Panc1 (cell line): ENCODE data around the gene EPN1.

Experiments
- POLR2AphosphoS5 ChIP-seq: IDR thresholded peaks from 2 replicates; pipeline ENCODE4 v1.6.1; 2012; ENCODE audit warnings: mild to moderate bottlenecking, low read depth, low read length, moderate library complexity
- SIN3A ChIP-seq: IDR thresholded peaks from 2 replicates; pipeline ENCODE4 v1.6.1; 2012; ENCODE audit warnings: low read depth, mild to moderate bottlenecking, low read length, moderate library complexity, borderline replicate concordance; ENCODE audit not compliant: insufficient read depth
- TCF7L2 ChIP-seq: IDR thresholded peaks from 2 replicates; pipeline ENCODE4 v1.6.1; 2011; ENCODE audit warnings: mild to moderate bottlenecking, low read depth, low read length, inconsistent platforms
- TF ChIP-seq, protein P1 (sequence below): fragments of 450-650 bp; IDR thresholded peaks from 2 replicates; pipeline ENCODE4 v1.5.1; 2017; ENCODE audit warnings: mild to moderate bottlenecking
- TF ChIP-seq, protein P2 (sequence below), 2 experiments: IDR thresholded peaks; 2 replicates each; pipeline ENCODE4 v1.6.1; 2011 to 2012; ENCODE audit warnings: low read depth in 2 of 2, control low read depth in 1 of 2, low read length in 1 of 2, mild to moderate bottlenecking in 1 of 2, moderate library complexity in 1 of 2; ENCODE audit not compliant: insufficient read depth in 1 of 2

DNA sequence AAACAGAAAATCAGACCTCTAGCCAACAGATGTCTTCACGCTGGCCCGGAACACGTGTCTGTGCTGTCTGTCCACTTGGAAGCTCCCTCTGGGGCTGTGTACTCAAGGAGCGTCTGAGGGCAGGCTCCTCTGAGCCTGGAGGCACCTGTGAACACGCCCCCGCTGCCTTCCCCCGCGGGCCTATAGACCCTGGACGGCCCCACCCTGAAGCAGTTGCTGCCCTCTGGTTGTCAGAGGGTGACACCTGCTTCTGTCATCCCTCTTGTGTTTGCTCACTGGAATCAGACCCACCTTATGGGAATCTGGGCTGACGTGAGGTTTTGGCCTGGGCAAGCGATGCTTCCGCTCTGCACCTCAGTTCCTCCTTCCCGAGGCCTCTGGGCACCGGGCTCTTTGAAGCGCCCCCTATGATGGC, 19.2 kb downstream of the EPN1 start:
- TF ChIP-seq, protein P1, sequence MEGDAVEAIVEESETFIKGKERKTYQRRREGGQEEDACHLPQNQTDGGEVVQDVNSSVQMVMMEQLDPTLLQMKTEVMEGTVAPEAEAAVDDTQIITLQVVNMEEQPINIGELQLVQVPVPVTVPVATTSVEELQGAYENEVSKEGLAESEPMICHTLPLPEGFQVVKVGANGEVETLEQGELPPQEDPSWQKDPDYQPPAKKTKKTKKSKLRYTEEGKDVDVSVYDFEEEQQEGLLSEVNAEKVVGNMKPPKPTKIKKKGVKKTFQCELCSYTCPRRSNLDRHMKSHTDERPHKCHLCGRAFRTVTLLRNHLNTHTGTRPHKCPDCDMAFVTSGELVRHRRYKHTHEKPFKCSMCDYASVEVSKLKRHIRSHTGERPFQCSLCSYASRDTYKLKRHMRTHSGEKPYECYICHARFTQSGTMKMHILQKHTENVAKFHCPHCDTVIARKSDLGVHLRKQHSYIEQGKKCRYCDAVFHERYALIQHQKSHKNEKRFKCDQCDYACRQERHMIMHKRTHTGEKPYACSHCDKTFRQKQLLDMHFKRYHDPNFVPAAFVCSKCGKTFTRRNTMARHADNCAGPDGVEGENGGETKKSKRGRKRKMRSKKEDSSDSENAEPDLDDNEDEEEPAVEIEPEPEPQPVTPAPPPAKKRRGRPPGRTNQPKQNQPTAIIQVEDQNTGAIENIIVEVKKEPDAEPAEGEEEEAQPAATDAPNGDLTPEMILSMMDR = no peak
- TF ChIP-seq POLR2AphosphoS5 = no peak
- TF ChIP-seq, protein P2, sequence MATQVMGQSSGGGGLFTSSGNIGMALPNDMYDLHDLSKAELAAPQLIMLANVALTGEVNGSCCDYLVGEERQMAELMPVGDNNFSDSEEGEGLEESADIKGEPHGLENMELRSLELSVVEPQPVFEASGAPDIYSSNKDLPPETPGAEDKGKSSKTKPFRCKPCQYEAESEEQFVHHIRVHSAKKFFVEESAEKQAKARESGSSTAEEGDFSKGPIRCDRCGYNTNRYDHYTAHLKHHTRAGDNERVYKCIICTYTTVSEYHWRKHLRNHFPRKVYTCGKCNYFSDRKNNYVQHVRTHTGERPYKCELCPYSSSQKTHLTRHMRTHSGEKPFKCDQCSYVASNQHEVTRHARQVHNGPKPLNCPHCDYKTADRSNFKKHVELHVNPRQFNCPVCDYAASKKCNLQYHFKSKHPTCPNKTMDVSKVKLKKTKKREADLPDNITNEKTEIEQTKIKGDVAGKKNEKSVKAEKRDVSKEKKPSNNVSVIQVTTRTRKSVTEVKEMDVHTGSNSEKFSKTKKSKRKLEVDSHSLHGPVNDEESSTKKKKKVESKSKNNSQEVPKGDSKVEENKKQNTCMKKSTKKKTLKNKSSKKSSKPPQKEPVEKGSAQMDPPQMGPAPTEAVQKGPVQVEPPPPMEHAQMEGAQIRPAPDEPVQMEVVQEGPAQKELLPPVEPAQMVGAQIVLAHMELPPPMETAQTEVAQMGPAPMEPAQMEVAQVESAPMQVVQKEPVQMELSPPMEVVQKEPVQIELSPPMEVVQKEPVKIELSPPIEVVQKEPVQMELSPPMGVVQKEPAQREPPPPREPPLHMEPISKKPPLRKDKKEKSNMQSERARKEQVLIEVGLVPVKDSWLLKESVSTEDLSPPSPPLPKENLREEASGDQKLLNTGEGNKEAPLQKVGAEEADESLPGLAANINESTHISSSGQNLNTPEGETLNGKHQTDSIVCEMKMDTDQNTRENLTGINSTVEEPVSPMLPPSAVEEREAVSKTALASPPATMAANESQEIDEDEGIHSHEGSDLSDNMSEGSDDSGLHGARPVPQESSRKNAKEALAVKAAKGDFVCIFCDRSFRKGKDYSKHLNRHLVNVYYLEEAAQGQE (IDR thresholded peaks at IDR 0.05; ENCODE audit: insufficient read depth in 1 of 2, low read depth in 2 of 2, low read length in 1 of 2) = no peak
- no peak for TF ChIP-seq SIN3A
- TF ChIP-seq TCF7L2 = no peak
